HL-60 (cell line): Measurements from ENCODE around the gene LRP6.

Source experiments
- GABPA ChIP-seq: IDR thresholded peaks from 2 replicates; pipeline ENCODE4 v1.6.1; 2012; ENCODE audit warnings: low read depth
- POLR2AphosphoS5 ChIP-seq: IDR thresholded peaks from 2 replicates; pipeline ENCODE4 v1.6.1; 2012; ENCODE audit warnings: low read depth
- SPI1 ChIP-seq: IDR thresholded peaks from 2 replicates; pipeline ENCODE4 v1.6.1; 2012; ENCODE audit warnings: low read depth, mild to moderate bottlenecking, borderline replicate concordance
- TF ChIP-seq, protein P1 (sequence below): IDR thresholded peaks from one replicate; pipeline ENCODE4 v1.5.1; 2011; ENCODE audit warnings: low read length, control low read depth, inconsistent platforms; ENCODE audit not compliant: insufficient read depth
- TF ChIP-seq, protein P2 (sequence below): IDR thresholded peaks from 2 replicates; pipeline ENCODE4 v1.6.1; 2012; ENCODE audit warnings: low read depth; ENCODE audit not compliant: insufficient replicate concordance

DNA sequence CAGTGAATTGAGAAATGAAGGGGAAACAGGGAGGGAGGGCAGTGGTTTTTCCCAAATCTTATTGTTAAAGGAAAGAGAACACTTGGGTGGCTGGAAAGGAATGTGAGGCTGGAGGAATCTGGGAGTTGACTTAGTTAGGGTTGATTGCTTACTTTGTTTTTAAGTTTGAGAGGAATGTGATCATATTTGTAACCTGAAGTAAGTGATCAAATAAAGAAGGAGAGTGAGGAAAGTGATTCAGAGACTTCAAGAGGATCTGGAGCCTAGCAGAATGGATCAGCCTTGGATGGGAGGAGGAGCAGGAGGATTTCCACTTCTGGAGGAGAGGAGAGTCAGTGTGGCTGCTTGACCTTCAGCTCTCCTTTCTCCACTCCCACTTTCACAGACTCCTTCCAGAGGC, 6.0 kb upstream of the LRP6 start:
- TF ChIP-seq, protein P1, sequence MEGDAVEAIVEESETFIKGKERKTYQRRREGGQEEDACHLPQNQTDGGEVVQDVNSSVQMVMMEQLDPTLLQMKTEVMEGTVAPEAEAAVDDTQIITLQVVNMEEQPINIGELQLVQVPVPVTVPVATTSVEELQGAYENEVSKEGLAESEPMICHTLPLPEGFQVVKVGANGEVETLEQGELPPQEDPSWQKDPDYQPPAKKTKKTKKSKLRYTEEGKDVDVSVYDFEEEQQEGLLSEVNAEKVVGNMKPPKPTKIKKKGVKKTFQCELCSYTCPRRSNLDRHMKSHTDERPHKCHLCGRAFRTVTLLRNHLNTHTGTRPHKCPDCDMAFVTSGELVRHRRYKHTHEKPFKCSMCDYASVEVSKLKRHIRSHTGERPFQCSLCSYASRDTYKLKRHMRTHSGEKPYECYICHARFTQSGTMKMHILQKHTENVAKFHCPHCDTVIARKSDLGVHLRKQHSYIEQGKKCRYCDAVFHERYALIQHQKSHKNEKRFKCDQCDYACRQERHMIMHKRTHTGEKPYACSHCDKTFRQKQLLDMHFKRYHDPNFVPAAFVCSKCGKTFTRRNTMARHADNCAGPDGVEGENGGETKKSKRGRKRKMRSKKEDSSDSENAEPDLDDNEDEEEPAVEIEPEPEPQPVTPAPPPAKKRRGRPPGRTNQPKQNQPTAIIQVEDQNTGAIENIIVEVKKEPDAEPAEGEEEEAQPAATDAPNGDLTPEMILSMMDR = no peak
- no peak for TF ChIP-seq POLR2AphosphoS5
- no peak for TF ChIP-seq GABPA
- TF ChIP-seq SPI1 = no peak
- TF ChIP-seq, protein P2, sequence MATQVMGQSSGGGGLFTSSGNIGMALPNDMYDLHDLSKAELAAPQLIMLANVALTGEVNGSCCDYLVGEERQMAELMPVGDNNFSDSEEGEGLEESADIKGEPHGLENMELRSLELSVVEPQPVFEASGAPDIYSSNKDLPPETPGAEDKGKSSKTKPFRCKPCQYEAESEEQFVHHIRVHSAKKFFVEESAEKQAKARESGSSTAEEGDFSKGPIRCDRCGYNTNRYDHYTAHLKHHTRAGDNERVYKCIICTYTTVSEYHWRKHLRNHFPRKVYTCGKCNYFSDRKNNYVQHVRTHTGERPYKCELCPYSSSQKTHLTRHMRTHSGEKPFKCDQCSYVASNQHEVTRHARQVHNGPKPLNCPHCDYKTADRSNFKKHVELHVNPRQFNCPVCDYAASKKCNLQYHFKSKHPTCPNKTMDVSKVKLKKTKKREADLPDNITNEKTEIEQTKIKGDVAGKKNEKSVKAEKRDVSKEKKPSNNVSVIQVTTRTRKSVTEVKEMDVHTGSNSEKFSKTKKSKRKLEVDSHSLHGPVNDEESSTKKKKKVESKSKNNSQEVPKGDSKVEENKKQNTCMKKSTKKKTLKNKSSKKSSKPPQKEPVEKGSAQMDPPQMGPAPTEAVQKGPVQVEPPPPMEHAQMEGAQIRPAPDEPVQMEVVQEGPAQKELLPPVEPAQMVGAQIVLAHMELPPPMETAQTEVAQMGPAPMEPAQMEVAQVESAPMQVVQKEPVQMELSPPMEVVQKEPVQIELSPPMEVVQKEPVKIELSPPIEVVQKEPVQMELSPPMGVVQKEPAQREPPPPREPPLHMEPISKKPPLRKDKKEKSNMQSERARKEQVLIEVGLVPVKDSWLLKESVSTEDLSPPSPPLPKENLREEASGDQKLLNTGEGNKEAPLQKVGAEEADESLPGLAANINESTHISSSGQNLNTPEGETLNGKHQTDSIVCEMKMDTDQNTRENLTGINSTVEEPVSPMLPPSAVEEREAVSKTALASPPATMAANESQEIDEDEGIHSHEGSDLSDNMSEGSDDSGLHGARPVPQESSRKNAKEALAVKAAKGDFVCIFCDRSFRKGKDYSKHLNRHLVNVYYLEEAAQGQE = no peak
